KOPT-K1 (cell line): ENCODE results near the gene RAB3IP.
"Not testable (repeated sequence)": the region's sequence is repeated elsewhere in the genome, so short reads cannot be mapped to it uniquely, and the experiment has no call there.

Experiments
- H3K27ac ChIP-seq: fragments of 200-600 bp; sonication (generic); 2 replicates; pipeline ENCODE4 v1.5.1; 2016; ENCODE audit warnings: antibody characterized with exemption, mild to moderate bottlenecking, low read depth, low read length; ENCODE audit not compliant: poor library complexity, severe bottlenecking
- H3K36me3 ChIP-seq: fragments of 200-600 bp; sonication (generic); 2 replicates; pipeline ENCODE4 v1.5.1; 2017; ENCODE audit warnings: antibody characterized with exemption, mild to moderate bottlenecking, low read length, moderate library complexity; ENCODE audit not compliant: insufficient read depth
- H3K9me3 ChIP-seq: fragments of 200-600 bp; sonication (generic); 2 replicates; pipeline ENCODE4 v1.5.1; 2017; ENCODE audit warnings: antibody characterized with exemption, low read length, mild to moderate bottlenecking; ENCODE audit not compliant: insufficient read depth, poor library complexity, severe bottlenecking

RAB3IP gene

GRCh38 chr12:69792533-69792932, 53.9 kb downstream of the RAB3IP start:
- Histone ChIP-seq H3K27ac (no peak overlapping the region), H3K9me3 (peaks cover 26% of the 10 kb centered on the region), H3K36me3 (peaks cover 22% of the 10 kb centered on the region)

- not testable (repeated sequence) for H3K36me3 ChIP-seq, H3K27ac ChIP-seq
- peaks cover 23% of the 10 kb centered on the region for H3K9me3 ChIP-seq
Measured at GRCh38 chr12:69807101-69807897, 68.6 kb downstream of the RAB3IP start.

DNA sequence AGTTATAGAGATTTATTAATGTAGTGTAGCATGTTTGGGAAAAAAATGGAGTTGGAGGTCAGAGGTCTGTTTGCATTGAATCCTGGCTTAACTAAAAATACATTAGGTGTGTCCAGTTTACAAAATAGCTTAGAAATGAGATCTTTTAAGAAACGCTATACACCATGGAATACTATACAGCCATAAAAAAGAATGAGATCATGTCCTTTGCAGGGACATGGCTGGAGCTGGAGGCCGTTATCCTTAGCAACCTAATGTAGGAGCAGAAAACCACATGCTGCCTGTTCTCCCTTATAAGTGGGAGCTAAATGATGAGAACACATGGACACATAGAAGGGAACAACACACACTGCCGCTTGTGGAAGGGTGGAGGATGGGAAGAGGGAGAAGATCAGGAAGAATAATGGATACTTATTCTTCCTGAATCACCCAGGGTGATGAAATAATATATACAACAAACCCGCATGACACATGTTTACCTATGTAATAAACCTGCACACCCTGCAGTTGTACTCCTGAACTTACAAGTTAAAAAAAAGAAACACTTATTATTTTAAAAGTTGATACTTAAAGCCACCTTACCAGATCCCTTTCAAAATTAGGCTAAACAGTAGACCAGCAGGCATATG, 72.3 kb downstream of the RAB3IP start:
- Histone ChIP-seq H3K9me3 (peaks cover 23% of the 10 kb centered on the region), H3K36me3 (peaks cover 6% of the 10 kb centered on the region; the same call in 1 of the 2 replicates), H3K27ac (no peak overlapping the region)

- peaks cover under 1% of the 10 kb centered on the region for H3K9me3 ChIP-seq
- H3K36me3 ChIP-seq = 0 out of 2 replicates have a peak, but pooled peaks cover 6% of the 10 kb centered on the region
- no peak overlapping the region for H3K27ac ChIP-seq
Measured at GRCh38 chr12:69816082-69816481, 77.4 kb downstream of the RAB3IP start.

GRCh38 chr12:69821032-69821455, 82.4 kb downstream of the RAB3IP start:
- Histone ChIP-seq H3K9me3 (no peaks in the 10 kb centered on the region), H3K27ac (no peak overlapping the region), H3K36me3 (0 out of 2 replicates have a peak, but pooled peaks cover 5% of the 10 kb centered on the region)

DNA sequence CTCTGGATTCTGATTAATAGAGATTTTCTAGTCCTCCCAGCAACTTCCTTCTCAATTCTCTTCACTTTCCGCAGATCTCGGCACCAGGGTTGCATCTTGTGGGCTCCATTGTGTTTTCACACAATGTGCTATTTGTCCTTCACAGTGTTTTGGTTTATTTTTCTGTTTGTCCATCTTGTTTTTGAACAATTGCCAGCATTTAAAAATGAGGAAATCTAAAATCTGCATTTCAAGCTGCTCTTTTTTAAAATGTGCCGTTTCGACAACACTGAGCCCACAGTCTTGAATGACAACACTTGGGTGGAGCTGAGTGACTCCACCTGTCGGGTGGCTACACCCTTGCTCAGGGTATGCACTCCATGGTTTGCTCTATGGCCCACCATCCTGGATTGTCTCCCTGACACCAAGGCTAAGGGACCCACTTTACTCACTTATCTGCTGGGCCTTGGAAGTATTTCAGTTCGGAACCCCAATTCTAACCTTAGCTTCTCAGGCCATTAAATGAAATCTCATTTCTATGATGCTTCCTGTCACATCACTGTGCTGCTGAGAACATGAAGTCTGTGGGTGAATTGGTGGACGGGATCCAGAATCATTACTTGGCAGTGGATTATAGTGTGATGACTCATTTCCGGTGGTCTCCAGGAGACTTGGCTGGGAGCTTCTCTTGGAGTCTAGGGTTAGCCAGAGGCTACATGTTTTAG, 82.9 kb downstream of the RAB3IP start:
- Histone ChIP-seq H3K9me3 (no peaks in the 10 kb centered on the region), H3K27ac (no peak overlapping the region), H3K36me3 (0 out of 2 replicates have a peak, but pooled peaks cover 3% of the 10 kb centered on the region)

DNA sequence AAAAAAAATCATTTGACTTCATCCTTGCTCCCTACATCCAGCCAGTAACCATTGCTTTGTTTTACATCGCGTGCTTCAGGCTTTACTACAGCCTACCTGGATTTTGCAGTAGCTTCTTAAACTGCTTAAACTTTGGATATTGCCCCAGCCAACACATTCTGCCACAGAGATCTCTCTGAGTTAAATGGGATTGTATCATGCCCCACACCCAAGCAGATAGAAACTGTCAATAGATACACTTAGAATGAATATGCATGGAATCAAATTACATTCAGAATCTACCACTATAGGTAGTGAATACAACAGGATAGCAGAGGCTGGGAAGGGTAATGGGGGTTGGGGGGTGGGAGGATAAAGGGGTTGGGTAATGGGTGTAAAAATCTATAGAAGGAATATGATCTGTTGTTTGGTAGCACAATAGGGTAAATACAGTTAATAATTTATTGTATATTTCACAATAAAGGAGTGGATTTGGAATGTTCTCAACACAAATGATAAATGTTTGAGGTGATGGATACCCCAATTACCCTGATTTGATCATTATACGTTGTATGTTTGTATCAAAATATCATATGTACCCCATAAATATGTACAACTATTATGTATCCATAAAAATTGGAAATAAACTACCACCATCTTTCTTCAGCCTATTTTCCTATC, 83.7 kb downstream of the RAB3IP start:
- H3K27ac ChIP-seq = no peak overlapping the region
- H3K9me3 ChIP-seq = no peaks in the 10 kb centered on the region

GRCh38 chr12:69824028-69824427, 85.4 kb downstream of the RAB3IP start:
- no peaks in the 10 kb centered on the region for H3K9me3 ChIP-seq
- H3K36me3 ChIP-seq = no peaks in the 10 kb centered on the region
- H3K27ac ChIP-seq = no peak overlapping the region

More for the DNA sequence above, 83.7 kb downstream of the RAB3IP start:
- H3K36me3 ChIP-seq = no peaks in the 10 kb centered on the region

DNA sequence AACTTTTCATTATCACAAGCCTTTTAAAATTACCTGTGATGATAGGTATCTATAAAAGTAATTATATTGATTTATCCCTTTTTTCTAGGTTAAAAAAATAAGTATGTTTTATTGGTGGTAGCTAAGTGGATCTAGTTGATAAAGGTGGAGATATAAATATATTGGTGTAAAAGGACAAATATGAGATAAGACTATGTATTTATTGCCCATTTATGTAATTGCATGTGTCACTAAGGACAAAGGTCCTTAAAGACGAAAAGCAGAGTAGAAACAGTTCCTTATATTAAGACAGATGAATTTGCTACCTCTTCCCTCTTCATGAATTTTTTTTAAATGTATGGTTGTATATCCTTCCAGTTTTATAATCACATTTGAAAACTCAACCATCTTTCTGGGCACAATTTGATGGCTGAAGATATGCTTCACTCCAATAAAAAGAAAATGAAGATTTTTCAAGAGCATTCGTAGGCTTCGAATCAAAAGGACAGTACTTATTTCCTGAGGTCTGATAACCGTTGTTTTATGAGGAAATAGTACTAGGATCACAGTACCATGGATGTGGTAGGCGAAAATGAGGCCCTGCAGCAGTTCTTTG, 86.4 kb downstream of the RAB3IP start, which contains the start of gene MYRFL:
Gene MYRFL, plus strand, starts transcription at position 262 of the 595 bp plus-strand sequence. Its CDS starts 291 bp downstream, at position 553.
- H3K27ac ChIP-seq = no peak within 1 kb of the TSS
- H3K9me3 ChIP-seq = no peaks in the 10 kb centered on the region
- H3K36me3 ChIP-seq = no peaks in the 10 kb centered on the region

DNA sequence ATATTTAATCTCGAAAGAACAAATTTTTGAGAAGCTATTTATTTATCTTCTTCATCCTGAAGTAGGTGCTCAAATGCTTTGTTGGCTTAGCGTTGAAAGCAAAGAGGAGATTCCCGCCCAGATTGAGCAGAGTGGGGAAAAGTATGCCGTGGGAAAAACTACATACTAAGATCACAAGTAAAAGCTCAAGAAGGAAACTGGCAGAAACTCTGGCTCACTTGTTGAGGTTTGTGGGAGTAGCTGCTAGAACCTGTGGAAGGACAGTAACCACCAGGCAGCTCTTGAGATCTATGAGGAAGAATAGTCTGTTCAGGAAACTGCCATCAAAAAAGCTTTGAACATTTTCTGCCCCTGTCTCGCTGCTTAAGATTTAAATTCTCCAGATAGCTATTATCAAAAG, 90.2 kb downstream of the RAB3IP start:
- no peaks in the 10 kb centered on the region for H3K9me3 ChIP-seq
- no peaks in the 10 kb centered on the region for H3K36me3 ChIP-seq
- H3K27ac ChIP-seq = no peak overlapping the region

DNA sequence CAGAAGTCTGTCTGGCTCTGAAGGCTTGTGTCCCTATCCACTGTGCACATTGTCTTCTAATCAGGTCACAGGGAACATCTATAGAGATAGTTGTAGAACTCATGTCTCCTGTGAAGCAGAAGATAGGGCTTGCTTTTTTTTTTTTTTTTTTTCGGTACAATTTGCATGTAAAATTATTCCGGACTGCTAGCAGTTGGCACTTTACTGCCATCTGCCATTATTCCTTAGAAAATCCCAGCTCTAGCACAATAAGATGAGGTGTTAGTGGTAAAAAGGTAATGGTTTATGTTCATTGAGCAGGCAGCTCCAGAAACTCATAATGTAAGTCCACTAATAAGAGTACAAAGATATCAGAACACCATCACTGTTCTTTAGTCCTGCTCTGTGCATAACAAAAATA, 95.0 kb downstream of the RAB3IP start:
- Histone ChIP-seq H3K9me3 (no peaks in the 10 kb centered on the region), H3K27ac (no peak overlapping the region), H3K36me3 (no peaks in the 10 kb centered on the region)

DNA sequence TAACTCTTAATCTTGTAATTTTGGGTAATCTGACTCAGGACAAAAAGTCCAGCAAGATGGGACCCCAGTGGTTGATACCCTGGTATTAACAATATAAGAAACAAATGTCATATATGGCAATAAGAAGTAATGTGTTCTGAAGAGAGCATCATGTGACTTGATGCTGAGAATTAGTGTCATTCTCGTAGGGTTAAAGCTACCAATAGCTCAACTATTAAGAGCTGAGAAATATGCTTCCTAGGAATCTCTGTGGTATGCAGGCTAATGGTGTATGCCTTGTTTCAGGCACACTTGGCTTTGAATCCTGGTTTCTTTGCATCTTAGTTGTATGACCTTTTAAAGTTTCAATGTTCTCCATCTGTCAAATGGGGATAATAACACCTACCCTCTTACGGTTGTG, 95.5 kb downstream of the RAB3IP start:
- Histone ChIP-seq H3K9me3 (no peaks in the 10 kb centered on the region), H3K27ac (no peak overlapping the region)

GRCh38 chr12:69834576-69834975, 95.9 kb downstream of the RAB3IP start:
- Histone ChIP-seq H3K36me3 (no peaks in the 10 kb centered on the region), H3K27ac (no peak overlapping the region), H3K9me3 (no peaks in the 10 kb centered on the region)

More for the DNA sequence above, 95.5 kb downstream of the RAB3IP start:
- H3K36me3 ChIP-seq = no peaks in the 10 kb centered on the region

GRCh38 chr12:69835081-69835480, 96.4 kb downstream of the RAB3IP start:
- Histone ChIP-seq H3K36me3 (no peaks in the 10 kb centered on the region), H3K9me3 (no peaks in the 10 kb centered on the region), H3K27ac (no peak overlapping the region)
